HepG2 (cell line): ENCODE measurements around the gene PTPRB. TPM values are rescaled to one million over a fixed set of nuclear protein-coding genes. Genes with fewer than 3 reads are reported as not detected.
A peak's percentile ranks its signal among the peaks of the same experiment; 100 is the strongest.

Experiments
- ATAC-seq: fragments of 200-7000 bp; cut with Tn5 transposase; 3 replicates; pipeline ENCODE4 v1.9.1; 2020; ENCODE audit warnings: mild to moderate bottlenecking, moderate library complexity
- Bru-seq: library from RNA; stranded (reverse); fragments of 400-500 nt; gene quantifications from one replicate; lab custom pipeline; 2021; lab: Mats Ljungman, UMichigan
- BruChase-seq, 2 experiments: library from RNA; stranded (reverse); fragments of 400-500 nt; gene quantifications; one replicate each; lab custom pipeline; 2021; lab: Mats Ljungman, UMichigan
- BruUV-seq: library from RNA; stranded (reverse); fragments of 400-500 nt; replicated peaks from 2 replicates; lab custom pipeline; 2021; lab: Mats Ljungman, UMichigan
- CTCF ChIA-PET: fragments of 300-600 bp; formaldehyde crosslinking; extraction: SDS; loops from one replicate; lab custom pipeline; 2021; ENCODE audit warnings: low total read pairs, inconsistent platforms, low intra/inter-chr PET ratio; lab: Yijun Ruan, JAX
- POLR2A ChIA-PET: fragments of 350-600 bp; sonication (Branson Sonifier 250); formaldehyde crosslinking; loops from one replicate; lab custom pipeline; 2020; ENCODE audit warnings: antibody characterized with exemption, inconsistent platforms; lab: Yijun Ruan, JAX
- DNase-seq: peaks from one replicate; pipeline ENCODE4 v3.0.0-alpha.2; 2015; ENCODE audit warnings: low spot score
- FAIRE-seq: peaks from 3 replicates; lab custom pipeline; 2011; peaks lifted over from hg19 to GRCh38; lab: Jason Lieb, UNC
- H2AFZ ChIP-seq: one replicate; pipeline ENCODE4 v1.6.1; 2011; ENCODE audit warnings: low read length, inconsistent platforms
- H3K27ac ChIP-seq: fragments of 300-600 bp; 3 replicates; pipeline ENCODE4 v1.8.0; 2011; ENCODE audit warnings: mixed run types, mild to moderate bottlenecking, mixed read lengths, low read length, inconsistent platforms; ENCODE audit not compliant: insufficient read depth; ENCODE audit errors: extremely low read length
- H3K27me3 ChIP-seq, 2 experiments: fragments of 200-600 bp in 1 of 2; 2 replicates in 1 of 2; 3 replicates in 1 of 2; pipeline versions ENCODE4 v1.6.0 to v1.8.0; 2011; ENCODE audit warnings: low read length in 2 of 2, mild to moderate bottlenecking in 2 of 2, moderate library complexity in 2 of 2, inconsistent platforms in 1 of 2; ENCODE audit not compliant: insufficient read depth in 2 of 2, control insufficient read depth in 1 of 2
- H3K36me3 ChIP-seq, 2 experiments: fragments of 200-600 bp in 1 of 2; replicated peaks in 1 of 2; 2 replicates in 1 of 2; 3 replicates in 1 of 2; pipeline versions ENCODE4 v1.5.1 to v1.8.0; 2011; ENCODE audit warnings: low read length in 2 of 2, inconsistent platforms in 1 of 2; ENCODE audit not compliant: insufficient read depth in 2 of 2, control insufficient read depth in 1 of 2
- H3K4me1 ChIP-seq: 2 replicates; pipeline ENCODE4 v1.5.1; 2012; ENCODE audit warnings: low read length, inconsistent platforms; ENCODE audit not compliant: insufficient read depth
- H3K4me2 ChIP-seq: 2 replicates; pipeline ENCODE4 v1.6.0; 2011; ENCODE audit warnings: low read depth, low read length, inconsistent platforms
- H3K4me3 ChIP-seq, 3 experiments: fragments of 200-600 bp in 1 of 3; sonication (generic), shearing (Covaris generic) in 1 of 3; replicated peaks in 1 of 3; 2 replicates each; pipeline ENCODE4 v1.5.1; 2011 to 2016; ENCODE audit warnings: low read length in 3 of 3, inconsistent platforms in 2 of 3, low read depth in 2 of 3, mild to moderate bottlenecking in 2 of 3, control low read depth in 1 of 3, mixed read lengths in 1 of 3; ENCODE audit not compliant: insufficient read depth in 1 of 3
- H3K79me2 ChIP-seq: one replicate; pipeline ENCODE4 v1.6.1; 2011; ENCODE audit warnings: low read length, inconsistent platforms; ENCODE audit not compliant: insufficient read depth
- H3K9ac ChIP-seq: 2 replicates; pipeline ENCODE4 v1.6.0; 2011; ENCODE audit warnings: mild to moderate bottlenecking, low read depth, low read length, inconsistent platforms; ENCODE audit not compliant: insufficient read depth
- H3K9me3 ChIP-seq: 2 replicates; pipeline ENCODE4 v1.5.1; 2012; ENCODE audit warnings: mild to moderate bottlenecking, low read length
- H4K20me1 ChIP-seq: 2 replicates; pipeline ENCODE4 v1.6.0; 2011; ENCODE audit warnings: inconsistent platforms, mild to moderate bottlenecking, low read length, moderate library complexity; ENCODE audit not compliant: insufficient read depth
- ETV6 ChIP-seq: sonication (generic); formaldehyde crosslinking; conservative IDR thresholded peaks from 2 replicates; pipeline ENCODE4 v1.4.0; 2020; ENCODE audit warnings: missing genetic modification reagents
- FOXM1 ChIP-seq: sonication (generic); formaldehyde crosslinking; IDR thresholded peaks from 2 replicates; pipeline ENCODE4 v1.5.0; 2020; ENCODE audit warnings: missing genetic modification reagents
- MEIS2 ChIP-seq: sonication (generic); formaldehyde crosslinking; IDR thresholded peaks from 2 replicates; pipeline ENCODE4 v1.9.0; 2021; ENCODE audit warnings: mild to moderate bottlenecking, missing genetic modification reagents
- NRL ChIP-seq: sonication (generic); formaldehyde crosslinking; IDR thresholded peaks from 2 replicates; pipeline ENCODE4 v1.5.0; 2020; ENCODE audit warnings: missing genetic modification reagents, mild to moderate bottlenecking, moderate library complexity, borderline replicate concordance
- RAD51 ChIP-seq: fragments of 450-650 bp; IDR thresholded peaks from 2 replicates; pipeline ENCODE4 v1.6.1; 2016; ENCODE audit warnings: borderline replicate concordance
- RFXAP ChIP-seq: sonication (generic); formaldehyde crosslinking; IDR thresholded peaks from 2 replicates; pipeline ENCODE4 v1.4.0; 2020; ENCODE audit warnings: missing genetic modification reagents, borderline replicate concordance
- SATB2 ChIP-seq: sonication (generic); formaldehyde crosslinking; IDR thresholded peaks from 2 replicates; pipeline ENCODE4 v1.5.0; 2020; ENCODE audit warnings: missing genetic modification reagents
- SNAI1 ChIP-seq: sonication (generic); formaldehyde crosslinking; IDR thresholded peaks from 2 replicates; pipeline ENCODE4 v1.5.0; 2020; ENCODE audit warnings: mild to moderate bottlenecking, missing genetic modification reagents, borderline replicate concordance
- SPEN ChIP-seq: sonication (generic); formaldehyde crosslinking; IDR thresholded peaks from 2 replicates; pipeline ENCODE4 v1.5.1; 2020; ENCODE audit warnings: low read depth, mild to moderate bottlenecking, missing genetic modification reagents
- ZFP36L1 ChIP-seq: sonication (generic); formaldehyde crosslinking; IDR thresholded peaks from 2 replicates; pipeline ENCODE4 v1.8.0; 2022; ENCODE audit warnings: mild to moderate bottlenecking, missing genetic modification reagents, moderate library complexity
- ZNF33B ChIP-seq: sonication (generic); formaldehyde crosslinking; IDR thresholded peaks from 2 replicates; pipeline ENCODE4 v1.5.1; 2020; ENCODE audit warnings: mild to moderate bottlenecking, missing genetic modification reagents
- ZNF672 ChIP-seq: sonication (generic); formaldehyde crosslinking; IDR thresholded peaks from 2 replicates; pipeline ENCODE4 v1.8.1; 2022; ENCODE audit warnings: missing genetic modification reagents
- WGBS: methylation state at CpG from one replicate; pipeline ENCODE4 v1.1.6; 2017; ENCODE audit warnings: low lambda C conversion rate; 5-methylcytosine and 5-hydroxymethylcytosine counted together
- in situ Hi-C: cut with HindIII; loops from 2 replicates; pipeline ENCODE4 v1.10.0; 2017; ENCODE audit warnings: low pct_unique_long_range_greater_than_20kb; ENCODE audit not compliant: extremely low pct_ligation_motif_present
- intact Hi-C: fragments of 100-400 bp; cut with micrococcal nuclease; formaldehyde crosslinking; loops from one replicate; pipeline ENCODE4 v1.10.0; 2022; ENCODE audit not compliant: unreplicated experiment
- long read RNA-seq, 2 experiments: library from RNA in 1 of 2; library from polyadenylated mRNA in 1 of 2; stranded (forward) in 1 of 2; unstranded in 1 of 2; transcript quantifications; one replicate each; pipeline ENCODE4 v2.0.0, GENCODE V29; 2019 to 2022
- polyA minus RNA-seq, 3 experiments: library from RNA; depleted of rRNA, polyadenylated mRNA; stranded (reverse); fragments of >200 nt; gene quantifications; 2 replicates each; pipeline ENCODE4 v1.2.3, GENCODE V29; 2011; ENCODE audit warnings: low replicate concordance in 1 of 3
- polyA plus RNA-seq, 8 experiments: library from polyadenylated mRNA; depleted of rRNA in 3 of 8; stranded (reverse) in 7 of 8; unstranded in 1 of 8; fragments of >200 nt; fragmentation: Illumina TruSeq in 4 of 8; extraction: Trizol in 4 of 8; gene quantifications; 2 replicates each; pipeline versions ENCODE4 v1.2.1 to v1.2.3, GENCODE V29; 2011 to 2016; ENCODE audit warnings: low read depth in 4 of 8, missing spikeins in 1 of 8, mixed read lengths in 1 of 8; ENCODE audit not compliant: insufficient read depth in 1 of 8
- total RNA-seq, 5 experiments: library from RNA; depleted of rRNA; stranded (reverse); fragments of >200 nt; fragmentation: Illumina TruSeq; extraction: Trizol; gene quantifications; 2 replicates each; pipeline ENCODE4 v1.2.3, GENCODE V29; 2016; ENCODE audit warnings: low read depth in 1 of 5

Gene PTPRB
- total RNA-seq (2016; rRNA removed; fragmentation: Illumina TruSeq; extraction: Trizol) (0.02 TPM in 1 of 2 replicates, not detected in the other), polyA plus RNA-seq (2011; rRNA removed) (0.05 and 0.07 TPM in 2 replicates), polyA minus RNA-seq (2011; rRNA and poly(A)+ RNA removed; ENCODE audit: low replicate concordance) (0.24 and 2.9 TPM in 2 replicates), Bru-seq, nascent RNA (percentile 7 among the genes with signal in this experiment), BruChase-seq, experiment 1, labeled RNA remaining after a 6-hour chase (percentile 1 among the genes with signal in this experiment), BruChase-seq, experiment 2, labeled RNA remaining after a 2-hour chase (percentile 4 among the genes with signal in this experiment)
- total RNA-seq (2016; cell fraction: cytosol; rRNA removed; fragmentation: Illumina TruSeq; extraction: Trizol; ENCODE audit: low read depth), result not detected in 2 replicates
- total RNA-seq (2016; cell fraction: insoluble cytoplasmic fraction; rRNA removed; fragmentation: Illumina TruSeq; extraction: Trizol), result under 0.01 TPM in 1 of 2 replicates, not detected in the other
- total RNA-seq (2016; cell fraction: membrane; rRNA removed; fragmentation: Illumina TruSeq; extraction: Trizol), result not detected in 2 replicates
- total RNA-seq (2016; cell fraction: nucleus; rRNA removed; fragmentation: Illumina TruSeq; extraction: Trizol), result not detected in 2 replicates
- 0.03 and 0.04 TPM in 2 replicates for polyA plus RNA-seq (2011; cell fraction: cytosol; rRNA removed)
- 0.05 and 0.12 TPM in 2 replicates for polyA plus RNA-seq (2011; cell fraction: nucleus; rRNA removed)
- 0.16 and 0.24 TPM in 2 replicates for polyA plus RNA-seq (2012)
- polyA plus RNA-seq (2016; cell fraction: cytosol; fragmentation: Illumina TruSeq; extraction: Trizol; ENCODE audit: low read depth), result not detected in 2 replicates
- 0.02 TPM in 1 of 2 replicates, not detected in the other for polyA plus RNA-seq (2016; cell fraction: insoluble cytoplasmic fraction; fragmentation: Illumina TruSeq; extraction: Trizol; ENCODE audit: low read depth)
- polyA plus RNA-seq (2016; cell fraction: membrane; fragmentation: Illumina TruSeq; extraction: Trizol; ENCODE audit: low read depth), result not detected in 2 replicates
- polyA plus RNA-seq (2016; cell fraction: nucleus; fragmentation: Illumina TruSeq; extraction: Trizol; ENCODE audit: insufficient read depth, low read depth), result not detected in 2 replicates
- polyA minus RNA-seq (2011; cell fraction: cytosol; rRNA and poly(A)+ RNA removed), result 0.10 TPM in 1 of 2 replicates, not detected in the other
- 0.39 and 0.75 TPM in 2 replicates for polyA minus RNA-seq (2011; cell fraction: nucleus; rRNA and poly(A)+ RNA removed)
- long read RNA-seq, experiment 1, result 0 reads
- long read RNA-seq, experiment 2, result 0 reads

DNA sequence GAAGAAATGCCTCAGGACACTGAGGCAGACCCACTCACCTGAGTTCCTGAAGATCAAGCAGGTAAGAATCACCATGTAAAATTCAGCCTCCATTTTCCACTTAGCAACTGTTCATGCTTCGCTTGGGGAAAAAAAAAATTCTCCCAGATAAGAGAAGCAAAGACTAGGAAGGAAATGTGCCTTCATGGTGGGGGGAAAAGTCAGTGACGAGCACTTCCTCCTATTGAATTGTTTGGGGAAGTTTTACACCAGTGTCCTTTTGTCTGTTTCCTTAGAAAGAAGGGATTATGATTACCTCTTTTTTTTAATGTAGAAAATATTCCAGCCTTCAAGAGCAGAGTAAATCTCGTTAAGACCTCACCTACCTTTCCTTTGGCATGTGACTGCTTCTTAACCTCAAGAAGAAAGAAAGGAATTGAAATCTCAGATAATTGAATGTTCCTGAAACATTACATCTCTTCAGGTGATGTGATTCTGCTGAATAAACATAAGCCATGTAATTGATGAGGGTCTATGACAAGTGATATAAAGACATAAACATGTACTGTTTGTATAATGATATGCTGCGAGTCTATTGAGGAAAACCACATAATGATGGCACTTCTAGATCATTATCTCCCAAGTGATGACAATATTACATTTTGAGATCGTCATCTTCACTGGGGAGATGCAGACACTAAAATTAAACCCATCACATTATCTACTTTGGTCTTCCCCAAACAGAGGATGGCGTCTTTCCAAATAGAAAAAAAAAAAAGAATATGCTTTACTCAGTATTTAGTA is at the start of gene PTPRB:
TSS of gene PTPRB (minus strand) at position 127 of the 783 bp plus-strand sequence. CDS start at position 93, 34 bp downstream.
- 3% methylated on average over 6 of the region's 6 CpGs for WGBS
- H3K9me3 ChIP-seq, result no peaks in the 10 kb centered on the region
- H3K79me2 ChIP-seq, result no peaks in the 10 kb centered on the region
- ChIA-PET POLR2A (no interaction called here), CTCF (no interaction called here)
- H4K20me1 ChIP-seq, result no peaks in the 10 kb centered on the region
- intact Hi-C loops, result no loop called here
- no peak for TF ChIP-seq SNAI1 (CRISPR knock-in tag)
- TF ChIP-seq NRL (CRISPR knock-in tag), result no peak
- no peak for TF ChIP-seq RAD51
- no peak for TF ChIP-seq SATB2 (CRISPR knock-in tag)
- TF ChIP-seq ZNF672 (CRISPR knock-in tag), result no peak
- no peak for TF ChIP-seq ZFP36L1
- TF ChIP-seq SPEN (CRISPR knock-in tag), result no peak
- TF ChIP-seq FOXM1, result no peak
- no peak for TF ChIP-seq ETV6 (CRISPR knock-in tag)
- TF ChIP-seq MEIS2, result no peak
- TF ChIP-seq RFXAP (CRISPR knock-in tag), result no peak
- no peak for TF ChIP-seq ZNF33B
- no peak for ATAC-seq
- DNase-seq, result no peak
- no peaks in the 10 kb centered on the region for H3K4me1 ChIP-seq
- in situ Hi-C loops, result no loop called here
- H3K27me3 ChIP-seq, result no peaks in the 10 kb centered on the region; a peak in 1 of 5 replicates
- no peak within 1 kb of the TSS for H2AFZ ChIP-seq
- H3K4me2 ChIP-seq, result no peak within 1 kb of the TSS
- FAIRE-seq, result no peak
- H3K4me3 ChIP-seq, result no peak within 1 kb of the TSS
- H3K27ac ChIP-seq, result no peak within 1 kb of the TSS
- H3K9ac ChIP-seq, result no peak within 1 kb of the TSS
- BruUV-seq, result no TSS peak
- H3K36me3 ChIP-seq, result no peaks in the 10 kb centered on the region
